Tibial nerve (tissue), 4 donors: ENCODE results near the gene PPP2R1B. TPM values are rescaled to one million over a fixed set of nuclear protein-coding genes. Genes with fewer than 3 reads are reported as not detected.

ENCODE experiments used
- DNase-seq, 2 donors: peaks; one replicate each; pipeline ENCODE4 v3.0.0-alpha.2; 2019; ENCODE audit warnings: low spot score in 2 of 2
- H3K27ac ChIP-seq, 4 donors: fragments of 200-600 bp; sonication (generic) in 3 of 4; one replicate each; pipeline ENCODE4 v1.5.1; 2017 to 2019; ENCODE audit warnings: mild to moderate bottlenecking in 1 of 4
- H3K27me3 ChIP-seq, 2 donors: fragments of 200-600 bp; sonication (generic) in 1 of 2; one replicate each; pipeline versions ENCODE4 v1.5.1 to v1.6.0; 2017 to 2019
- H3K36me3 ChIP-seq, 3 donors: fragments of 200-600 bp; sonication (generic); one replicate each; pipeline ENCODE4 v1.5.1; 2018 to 2019
- H3K4me1 ChIP-seq, 4 donors: fragments of 200-600 bp; sonication (generic) in 3 of 4; one replicate each; pipeline ENCODE4 v1.5.1; 2017 to 2019
- H3K4me3 ChIP-seq, 4 donors: fragments of 200-600 bp; sonication (generic) in 3 of 4; one replicate each; pipeline ENCODE4 v1.5.1; 2017 to 2019; ENCODE audit warnings: mild to moderate bottlenecking in 1 of 4, moderate library complexity in 1 of 4
- H3K9me3 ChIP-seq, 4 donors: fragments of 200-600 bp; sonication (generic) in 3 of 4; one replicate each; pipeline ENCODE4 v1.5.1; 2017 to 2019
- EP300 ChIP-seq, 2 donors: sonication (generic); formaldehyde crosslinking; IDR thresholded peaks; one replicate each; pipeline ENCODE4 v1.6.1; 2017; ENCODE audit warnings: antibody characterized with exemption in 2 of 2, mild to moderate bottlenecking in 1 of 2
- POLR2A ChIP-seq, 2 donors: fragments of 450-650 bp; IDR thresholded peaks; one replicate each; pipeline ENCODE4 v1.6.1; 2017; ENCODE audit warnings: antibody characterized with exemption in 2 of 2, mild to moderate bottlenecking in 2 of 2, moderate library complexity in 2 of 2
- WGBS, 2 donors: methylation state at CpG; one replicate each; pipeline ENCODE4 v1.1.5; 2018; 5-methylcytosine and 5-hydroxymethylcytosine counted together
- total RNA-seq, 4 donors: library from RNA; depleted of rRNA; stranded (reverse); fragments of >200 nt; gene quantifications; one replicate each; pipeline ENCODE4 v1.1.0, GENCODE V29; 2016
- TF ChIP-seq, protein P1 (sequence below), 5 experiments: fragments of 200-600 bp in 3 of 5; fragments of 450-650 bp in 2 of 5; sonication (generic) in 3 of 5; IDR thresholded peaks; one replicate each; pipeline ENCODE4 v1.5.1; 2016 to 2019; ENCODE audit warnings: antibody characterized with exemption in 5 of 5, mild to moderate bottlenecking in 3 of 5, moderate library complexity in 2 of 5

PPP2R1B gene
- total RNA-seq, 4 donors from 2014 or later: 20.8 to 41.4 (median 25.1) TPM

DNA sequence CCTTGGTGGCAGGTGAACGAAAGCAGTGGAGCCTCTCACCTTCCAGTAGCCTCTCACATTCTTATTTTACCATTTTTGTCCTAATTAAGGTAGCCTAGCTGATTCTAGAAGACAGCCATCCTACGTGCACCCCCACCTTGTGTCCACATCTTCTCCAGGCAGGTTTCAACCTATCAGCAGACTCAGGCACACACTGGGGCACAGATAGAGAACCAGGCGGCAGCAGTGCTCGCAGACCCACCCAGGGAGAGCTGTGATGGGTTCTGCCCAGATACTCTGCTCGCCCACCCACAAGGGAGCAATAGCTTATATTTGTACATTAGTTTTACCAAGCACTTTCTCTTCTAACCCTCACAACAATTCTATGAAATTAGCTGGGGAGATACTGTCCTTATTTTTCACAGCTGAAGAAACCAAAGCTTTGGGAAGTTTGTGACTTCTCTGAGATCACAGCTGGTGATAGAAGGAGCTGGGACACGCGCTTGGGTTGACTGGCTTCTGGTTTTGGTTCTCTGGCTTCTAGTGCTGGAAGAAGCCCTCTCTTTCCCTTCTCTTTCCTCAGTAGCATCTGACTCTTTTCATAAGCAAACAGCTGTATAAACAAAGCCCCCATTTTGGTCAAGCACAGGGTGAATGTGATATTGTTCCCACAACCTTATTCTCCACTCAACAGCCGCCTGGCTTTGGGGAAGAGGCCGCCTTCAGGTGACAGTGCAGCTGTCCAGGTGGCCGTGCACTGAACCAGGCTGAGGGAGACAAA lies 36.9 kb downstream of the PPP2R1B start:
- TF ChIP-seq, protein P1, sequence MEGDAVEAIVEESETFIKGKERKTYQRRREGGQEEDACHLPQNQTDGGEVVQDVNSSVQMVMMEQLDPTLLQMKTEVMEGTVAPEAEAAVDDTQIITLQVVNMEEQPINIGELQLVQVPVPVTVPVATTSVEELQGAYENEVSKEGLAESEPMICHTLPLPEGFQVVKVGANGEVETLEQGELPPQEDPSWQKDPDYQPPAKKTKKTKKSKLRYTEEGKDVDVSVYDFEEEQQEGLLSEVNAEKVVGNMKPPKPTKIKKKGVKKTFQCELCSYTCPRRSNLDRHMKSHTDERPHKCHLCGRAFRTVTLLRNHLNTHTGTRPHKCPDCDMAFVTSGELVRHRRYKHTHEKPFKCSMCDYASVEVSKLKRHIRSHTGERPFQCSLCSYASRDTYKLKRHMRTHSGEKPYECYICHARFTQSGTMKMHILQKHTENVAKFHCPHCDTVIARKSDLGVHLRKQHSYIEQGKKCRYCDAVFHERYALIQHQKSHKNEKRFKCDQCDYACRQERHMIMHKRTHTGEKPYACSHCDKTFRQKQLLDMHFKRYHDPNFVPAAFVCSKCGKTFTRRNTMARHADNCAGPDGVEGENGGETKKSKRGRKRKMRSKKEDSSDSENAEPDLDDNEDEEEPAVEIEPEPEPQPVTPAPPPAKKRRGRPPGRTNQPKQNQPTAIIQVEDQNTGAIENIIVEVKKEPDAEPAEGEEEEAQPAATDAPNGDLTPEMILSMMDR (IDR thresholded peaks at IDR 0.05): no peak
- TF ChIP-seq POLR2A (IDR thresholded peaks at IDR 0.05) (no peak), EP300 (IDR thresholded peaks at IDR 0.05) (no peak)
- Histone ChIP-seq H3K27me3 (no peaks in the 10 kb centered on the region), H3K9me3 (no peaks in the 10 kb centered on the region), H3K4me3 (no peak overlapping the region), H3K36me3 (peaks cover 0 to 34% (median 6%) of the 10 kb centered on the region in 3 donors), H3K27ac (peak overlapping the region in 3 of 4 donors; percentile 5 to 99 (median 98)), H3K4me1 (peaks cover 0 to 55% (median 41%) of the 10 kb centered on the region in 4 donors)
- WGBS, 2 donors: 57 to 69% methylated on average over 10 of the region's 10 CpGs
- no peak for DNase-seq

DNA sequence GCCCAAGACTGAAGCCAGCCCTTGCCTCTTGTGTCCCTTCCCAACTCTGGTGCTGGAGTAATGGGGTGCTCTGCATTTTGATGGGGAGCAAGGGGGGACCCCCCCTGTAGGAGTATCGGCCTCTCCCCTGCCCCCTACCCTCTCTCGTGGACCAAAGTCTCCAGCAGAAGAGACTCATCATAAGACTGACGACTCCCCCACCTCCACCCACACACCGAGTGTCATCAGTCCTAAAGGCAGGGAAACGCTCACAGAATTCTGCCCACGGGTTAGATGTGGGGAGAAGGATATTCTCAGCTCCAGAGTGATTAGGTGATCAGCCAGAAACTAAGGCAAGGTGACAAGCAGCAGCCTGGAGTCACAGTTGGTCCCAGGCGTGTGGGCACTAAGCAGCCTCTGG lies 38.8 kb downstream of the PPP2R1B start:
- WGBS, 2 donors: 77 to 84% methylated on average over 5 to 7 of the region's 7 CpGs
- H3K4me3 ChIP-seq: no peak overlapping the region
- no peak for DNase-seq
- peaks cover 0 to 37% (median 22%) of the 10 kb centered on the region in 4 donors for H3K4me1 ChIP-seq
- TF ChIP-seq POLR2A (IDR thresholded peaks at IDR 0.05) (no peak), EP300 (IDR thresholded peaks at IDR 0.05) (no peak)
- TF ChIP-seq, protein P1 (IDR thresholded peaks at IDR 0.05): no peak
- no peak overlapping the region for H3K27ac ChIP-seq
- H3K9me3 ChIP-seq: no peaks in the 10 kb centered on the region
- H3K27me3 ChIP-seq: no peaks in the 10 kb centered on the region
- peaks cover 0 to 52% (median 16%) of the 10 kb centered on the region in 3 donors for H3K36me3 ChIP-seq

DNA sequence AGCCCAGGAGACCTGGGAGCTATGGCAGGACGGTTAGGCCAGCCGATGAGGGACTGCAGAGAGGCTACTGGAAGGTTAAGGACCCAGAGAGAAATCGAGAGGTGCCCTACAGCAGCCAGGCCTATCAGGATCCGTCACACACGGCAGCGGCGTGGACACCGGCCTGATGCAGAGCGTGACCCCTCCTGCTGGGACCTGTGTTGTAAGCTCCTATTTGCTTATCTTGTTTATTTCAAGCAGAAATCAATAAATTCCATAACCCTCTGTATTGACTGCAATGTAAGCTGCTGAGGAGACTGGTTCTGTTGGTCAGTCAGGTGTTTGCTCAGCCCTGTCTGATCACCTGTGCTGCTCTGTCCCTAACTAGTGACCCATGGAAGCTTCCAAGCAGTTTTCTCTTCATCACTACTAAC lies 39.9 kb downstream of the PPP2R1B start:
- Histone ChIP-seq H3K36me3 (peaks cover 0 to 63% (median 28%) of the 10 kb centered on the region in 3 donors), H3K27ac (no peak overlapping the region), H3K9me3 (no peaks in the 10 kb centered on the region), H3K27me3 (no peaks in the 10 kb centered on the region), H3K4me1 (peaks cover 0 to 27% (median 15%) of the 10 kb centered on the region in 4 donors), H3K4me3 (no peak overlapping the region)
- TF ChIP-seq POLR2A (IDR thresholded peaks at IDR 0.05): no peak
- TF ChIP-seq EP300 (IDR thresholded peaks at IDR 0.05): no peak
- TF ChIP-seq, protein P1 (IDR thresholded peaks at IDR 0.05): no peak
- DNase-seq: no peak
- 94 to 96% methylated on average over 9 of the region's 9 CpGs for WGBS, 2 donors

DNA sequence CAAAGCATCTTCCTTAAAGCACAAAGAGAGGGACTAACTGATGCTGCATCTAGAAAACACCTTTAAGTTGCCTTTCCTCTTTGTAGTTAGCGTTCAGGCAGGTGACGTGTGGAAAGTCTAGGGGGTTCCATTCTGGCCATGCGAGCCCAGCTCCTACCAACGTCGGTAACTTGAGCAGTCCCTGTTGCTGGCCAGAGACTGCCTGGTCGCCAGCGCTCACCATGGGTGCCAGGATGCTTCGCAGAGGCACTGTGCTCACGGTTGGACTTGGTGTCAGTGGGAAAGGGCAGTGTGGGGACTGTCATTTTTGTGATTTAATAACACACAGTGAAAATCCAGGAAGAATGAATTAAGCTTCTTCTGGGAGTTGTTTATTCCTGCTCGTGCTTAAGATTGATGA lies 40.6 kb downstream of the PPP2R1B start:
- 82 to 86% methylated on average over 8 to 10 of the region's 10 CpGs for WGBS, 2 donors
- TF ChIP-seq, protein P1 (IDR thresholded peaks at IDR 0.05): no peak
- no peak for TF ChIP-seq EP300 (IDR thresholded peaks at IDR 0.05)
- no peak for TF ChIP-seq POLR2A (IDR thresholded peaks at IDR 0.05)
- H3K27me3 ChIP-seq: no peaks in the 10 kb centered on the region
- DNase-seq: no peak
- peaks cover 0 to 70% (median 29%) of the 10 kb centered on the region in 3 donors for H3K36me3 ChIP-seq
- no peak overlapping the region for H3K27ac ChIP-seq
- H3K4me1 ChIP-seq: peaks cover 0 to 25% (median 8%) of the 10 kb centered on the region in 4 donors
- no peaks in the 10 kb centered on the region for H3K9me3 ChIP-seq
- no peak overlapping the region for H3K4me3 ChIP-seq

DNA sequence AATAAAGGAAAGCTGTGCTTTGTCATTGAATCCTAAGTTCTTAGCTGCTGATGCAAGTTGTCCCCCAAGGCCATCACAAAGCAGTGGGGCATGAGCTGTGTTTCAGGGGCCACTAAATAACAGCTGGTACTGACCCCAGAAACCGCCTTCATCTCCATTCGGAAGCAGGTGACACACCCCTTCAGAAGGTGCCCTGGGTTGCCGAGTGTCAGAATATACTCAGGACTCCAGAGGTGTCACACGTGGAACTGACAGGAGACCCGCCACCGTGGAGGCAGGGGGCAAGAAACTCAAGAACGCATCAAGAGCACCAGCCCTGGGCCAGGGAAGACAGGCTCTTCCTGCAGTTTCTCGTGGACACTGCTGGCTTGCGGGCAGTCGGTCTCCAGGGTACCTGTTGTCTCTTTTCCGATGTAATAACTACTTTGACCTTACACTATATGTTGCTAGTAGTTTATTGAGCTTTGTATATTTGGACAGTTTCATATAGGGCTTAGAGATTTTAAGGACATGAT lies 41.5 kb downstream of the PPP2R1B start:
- Histone ChIP-seq H3K4me3 (no peak overlapping the region), H3K4me1 (peaks cover 0 to 15% (median 4%) of the 10 kb centered on the region in 4 donors), H3K27me3 (no peaks in the 10 kb centered on the region), H3K36me3 (peaks cover 0 to 79% (median 34%) of the 10 kb centered on the region in 3 donors), H3K9me3 (no peaks in the 10 kb centered on the region), H3K27ac (no peak overlapping the region)
- WGBS, 2 donors: 93 to 96% methylated on average over 11 of the region's 11 CpGs
- no peak for DNase-seq
- TF ChIP-seq EP300 (IDR thresholded peaks at IDR 0.05) (no peak), POLR2A (IDR thresholded peaks at IDR 0.05) (no peak)
- TF ChIP-seq, protein P1 (IDR thresholded peaks at IDR 0.05): no peak
